Measurements from ENCODE around the gene NEUROD6. TPM values are rescaled to one million over a fixed set of nuclear protein-coding genes. Genes with fewer than 3 reads are reported as not detected.

The NEUROD6 gene
- total RNA-seq, 6 experiments from 2014 or later: not detected

- no peaks in the 10 kb centered on the region for H3K9me3 ChIP-seq
- intact Hi-C loops (cut with DNase I): no loop called here
- H3K4me1 ChIP-seq: no peaks in the 10 kb centered on the region
- no peak for TF ChIP-seq POLR2A (IDR thresholded peaks at IDR 0.05)
- no peak for DNase-seq
- ATAC-seq: no peak
- H3K4me3 ChIP-seq: no peak overlapping the region
- no peaks in the 10 kb centered on the region for H3K27me3 ChIP-seq
- H3K36me3 ChIP-seq: no peaks in the 10 kb centered on the region
- H3K27ac ChIP-seq: no peak overlapping the region
- 18% methylated on average over 3 of the region's 3 CpGs for WGBS (ENCODE audit: insufficient coverage, low coverage, low lambda C conversion rate, missing lambda C conversion rate)
Measured at GRCh38 chr7:31363496-31363895, 23.0 kb upstream of the NEUROD6 start.

DNA sequence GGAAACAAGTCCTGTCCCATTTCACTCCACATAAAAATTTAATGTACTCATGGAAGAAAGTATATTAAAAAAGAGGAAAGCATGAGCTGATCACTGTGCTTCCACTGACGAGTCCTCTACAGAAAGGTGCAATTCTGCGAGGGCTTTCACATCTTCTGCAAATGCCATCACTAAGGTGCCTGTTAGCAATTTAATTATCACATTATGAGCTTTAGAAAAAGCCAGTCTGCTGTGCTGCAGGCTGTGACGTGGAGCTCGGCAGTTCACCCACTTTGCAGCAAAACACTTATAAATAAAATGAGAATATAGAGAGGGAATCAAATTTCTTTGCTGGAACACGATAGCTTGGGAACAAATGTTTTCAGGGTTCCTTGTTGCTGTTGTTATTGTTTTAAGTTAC is 22.5 kb upstream of the NEUROD6 start:
- H3K4me3 ChIP-seq: no peak overlapping the region
- TF ChIP-seq POLR2A (IDR thresholded peaks at IDR 0.05) (no peak), CTCF (IDR thresholded peaks at IDR 0.05) (no peak)
- H3K9me3 ChIP-seq: no peaks in the 10 kb centered on the region
- H3K27me3 ChIP-seq: no peaks in the 10 kb centered on the region
- intact Hi-C loops (cut with DNase I): no loop called here
- ATAC-seq: no peak
- H3K4me1 ChIP-seq: no peaks in the 10 kb centered on the region
- DNase-seq: no peak
- H3K36me3 ChIP-seq: no peaks in the 10 kb centered on the region
- WGBS (ENCODE audit: insufficient coverage, low coverage, low lambda C conversion rate, missing lambda C conversion rate): 57% methylated on average over 5 of the region's 5 CpGs
- no peak overlapping the region for H3K27ac ChIP-seq

GRCh38 chr7:31362401-31362800 is 21.9 kb upstream of the NEUROD6 start:
- DNase-seq: no peak
- Histone ChIP-seq H3K4me1 (no peaks in the 10 kb centered on the region), H3K27me3 (no peaks in the 10 kb centered on the region), H3K4me3 (no peak overlapping the region), H3K36me3 (no peaks in the 10 kb centered on the region), H3K27ac (no peak overlapping the region), H3K9me3 (no peaks in the 10 kb centered on the region)
- ATAC-seq: no peak
- intact Hi-C loops (cut with DNase I): no loop called here
- TF ChIP-seq POLR2A (IDR thresholded peaks at IDR 0.05) (no peak), CTCF (IDR thresholded peaks at IDR 0.05) (no peak)
- WGBS (ENCODE audit: insufficient coverage, low coverage, low lambda C conversion rate, missing lambda C conversion rate): 33% methylated on average over 1 of the region's 1 CpG

GRCh38 chr7:31358467-31358866 is 17.9 kb upstream of the NEUROD6 start:
- Histone ChIP-seq H3K27me3 (no peaks in the 10 kb centered on the region), H3K4me1 (no peaks in the 10 kb centered on the region), H3K36me3 (no peaks in the 10 kb centered on the region), H3K4me3 (no peak overlapping the region), H3K9me3 (no peaks in the 10 kb centered on the region), H3K27ac (no peak overlapping the region)
- TF ChIP-seq POLR2A (IDR thresholded peaks at IDR 0.05) (no peak), CTCF (IDR thresholded peaks at IDR 0.05) (no peak)
- no peak for ATAC-seq
- intact Hi-C loops (cut with DNase I): no loop called here
- DNase-seq: no peak
- 15% methylated on average over 3 of the region's 3 CpGs for WGBS (ENCODE audit: insufficient coverage, low coverage, low lambda C conversion rate, missing lambda C conversion rate)

DNA sequence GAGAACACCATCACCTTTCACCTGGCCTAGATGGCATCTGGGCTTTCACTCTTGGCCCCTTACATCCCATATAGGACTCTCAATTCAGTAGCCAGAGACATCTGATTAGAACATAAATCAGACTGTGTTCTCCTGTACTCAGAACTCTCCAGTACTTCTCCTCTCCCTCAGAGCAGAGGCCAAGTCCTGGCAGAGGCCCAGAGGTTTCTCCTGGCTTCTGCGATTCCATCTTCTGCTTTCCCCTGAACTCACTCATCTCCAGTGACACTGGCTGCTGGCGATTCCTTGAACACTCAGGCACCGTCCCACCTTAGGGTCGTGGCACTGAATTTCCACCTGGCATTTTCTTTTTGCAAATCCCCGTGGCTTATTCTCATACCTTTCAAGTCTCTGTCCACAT is 4.9 kb upstream of the NEUROD6 start:
- Histone ChIP-seq H3K36me3 (no peaks in the 10 kb centered on the region), H3K27ac (no peak overlapping the region), H3K4me1 (no peaks in the 10 kb centered on the region), H3K9me3 (no peaks in the 10 kb centered on the region), H3K4me3 (no peak overlapping the region), H3K27me3 (no peaks in the 10 kb centered on the region)
- no peak for DNase-seq
- 62% methylated on average over 5 of the region's 5 CpGs for WGBS (ENCODE audit: insufficient coverage, low coverage, low lambda C conversion rate, missing lambda C conversion rate)
- intact Hi-C loops (cut with DNase I): no loop called here
- no peak for ATAC-seq
- TF ChIP-seq CTCF (IDR thresholded peaks at IDR 0.05): no peak
- no peak for TF ChIP-seq POLR2A (IDR thresholded peaks at IDR 0.05)
